Nephron (organoid): ENCODE measurements around the gene MCRIP1.
A peak's percentile ranks its signal among the peaks of the same experiment; 100 is the strongest.

Experiments used
- H3K27ac Mint-ChIP-seq, 3 experiments: 2 replicates each; pipeline ENCODE4 v1.8.0; 2020; ENCODE audit warnings: mixed read lengths in 3 of 3, mild to moderate bottlenecking in 2 of 3, moderate library complexity in 1 of 3
- H3K27me3 Mint-ChIP-seq: 2 replicates; pipeline ENCODE4 v1.8.0; 2021; ENCODE audit warnings: low read depth, mild to moderate bottlenecking, moderate library complexity, mixed read lengths
- H3K36me3 Mint-ChIP-seq: 2 replicates; pipeline ENCODE4 v1.8.0; 2020; ENCODE audit warnings: low read depth, mixed read lengths
- H3K4me1 Mint-ChIP-seq: 2 replicates; pipeline ENCODE4 v1.8.0; 2020; ENCODE audit warnings: mixed read lengths
- H3K4me3 Mint-ChIP-seq, 3 experiments: 2 replicates each; pipeline ENCODE4 v1.8.0; 2020; ENCODE audit warnings: mild to moderate bottlenecking in 3 of 3, mixed read lengths in 3 of 3, moderate library complexity in 2 of 3
- H3K9me3 Mint-ChIP-seq: 2 replicates; pipeline ENCODE4 v1.8.0; 2020; ENCODE audit warnings: mixed read lengths
- CTCF ChIP-seq, 3 experiments: fragments of 200-600 bp; sonication (generic); IDR thresholded peaks; one replicate each; pipeline ENCODE4 v1.5.0; 2021; ENCODE audit warnings: antibody characterized with exemption in 3 of 3; ENCODE audit not compliant: unreplicated experiment in 3 of 3

The MCRIP1 gene

GRCh38 chr17:81839301-81839700 lies 6.2 kb upstream of the MCRIP1 start:
- no peaks in the 10 kb centered on the region for H3K9me3 Mint-ChIP-seq
- no peaks in the 10 kb centered on the region for H3K4me1 Mint-ChIP-seq
- H3K27ac Mint-ChIP-seq: peak overlapping the region in 1 of 3 experiments; percentile 55
- no peaks in the 10 kb centered on the region for H3K27me3 Mint-ChIP-seq
- no peak for TF ChIP-seq CTCF (IDR thresholded peaks at IDR 0.05; ENCODE audit: unreplicated experiment in 3 of 3)
- H3K36me3 Mint-ChIP-seq: peaks cover 6% of the 10 kb centered on the region
- no peak overlapping the region for H3K4me3 Mint-ChIP-seq

- Mint-ChIP-seq H3K36me3 (peaks cover 6% of the 10 kb centered on the region), H3K9me3 (no peaks in the 10 kb centered on the region), H3K4me3 (no peak overlapping the region), H3K27ac (no peak overlapping the region), H3K27me3 (no peaks in the 10 kb centered on the region), H3K4me1 (no peaks in the 10 kb centered on the region)
- no peak for TF ChIP-seq CTCF (IDR thresholded peaks at IDR 0.05; ENCODE audit: unreplicated experiment in 3 of 3)
Measured at GRCh38 chr17:81838753-81839255, 5.7 kb upstream of the MCRIP1 start.

GRCh38 chr17:81837641-81838040 lies 4.5 kb upstream of the MCRIP1 start:
- Mint-ChIP-seq H3K4me3 (peak overlapping the region in 2 of 3 experiments; percentile 33 to 58), H3K27ac (no peak overlapping the region), H3K27me3 (no peaks in the 10 kb centered on the region)

GRCh38 chr17:81834831-81835267 lies 1.8 kb upstream of the MCRIP1 start, which contains the start of gene PPP1R27:
Gene PPP1R27, minus strand, starts transcription at chr17:81835050. Its CDS starts 97 bp downstream, at chr17:81834953.
- peak within 1 kb of the TSS; percentile 75 to 92 (median 91) for H3K27ac Mint-ChIP-seq
- H3K36me3 Mint-ChIP-seq: no peaks in the 10 kb centered on the region
- TF ChIP-seq CTCF (IDR thresholded peaks at IDR 0.05; ENCODE audit: unreplicated experiment in 3 of 3): no peak
- peak within 1 kb of the TSS; percentile 83 to 89 (median 89) for H3K4me3 Mint-ChIP-seq
- H3K9me3 Mint-ChIP-seq: no peaks in the 10 kb centered on the region
- peaks cover 9% of the 10 kb centered on the region for H3K4me1 Mint-ChIP-seq
- H3K27me3 Mint-ChIP-seq: no peaks in the 10 kb centered on the region

More at GRCh38 chr17:81837641-81838040, 4.5 kb upstream of the MCRIP1 start:
- TF ChIP-seq CTCF (IDR thresholded peaks at IDR 0.05; ENCODE audit: unreplicated experiment in 3 of 3): no peak
- no peaks in the 10 kb centered on the region for H3K9me3 Mint-ChIP-seq
- no peaks in the 10 kb centered on the region for H3K4me1 Mint-ChIP-seq
- H3K36me3 Mint-ChIP-seq: no peaks in the 10 kb centered on the region

- Mint-ChIP-seq H3K4me1 (peaks cover 9% of the 10 kb centered on the region), H3K27ac (peak overlapping the region; percentile 75 to 92 (median 91)), H3K4me3 (peak overlapping the region; percentile 83 to 89 (median 89)), H3K27me3 (no peaks in the 10 kb centered on the region), H3K36me3 (no peaks in the 10 kb centered on the region), H3K9me3 (no peaks in the 10 kb centered on the region)
- no peak for TF ChIP-seq CTCF (IDR thresholded peaks at IDR 0.05; ENCODE audit: unreplicated experiment in 3 of 3)
Measured at GRCh38 chr17:81833921-81834830, 1.1 kb upstream of the MCRIP1 start.
